A673 (cell line): ENCODE data around the gene EFNA5. TPM values are rescaled to one million over a fixed set of nuclear protein-coding genes. Genes with fewer than 3 reads are reported as not detected.

Source experiments
- BruUV-seq: library from RNA; stranded (reverse); fragments of 400-500 nt; replicated peaks from 2 replicates; lab custom pipeline; 2021; lab: Mats Ljungman, UMichigan
- CTCF ChIA-PET: fragments of 300-600 bp; sonication (Branson Sonifier 250); formaldehyde crosslinking; loops from one replicate; lab custom pipeline; 2022; ENCODE audit warnings: antibody characterized with exemption; lab: Charles Lee
- POLR2A ChIA-PET: fragments of 300-600 bp; sonication (Branson Sonifier 250); formaldehyde crosslinking; loops from one replicate; lab custom pipeline; 2022; ENCODE audit warnings: antibody characterized with exemption; ENCODE audit not compliant: low non-redundant PET; lab: Charles Lee
- DNase-seq: peaks from one replicate; pipeline ENCODE4 v3.0.0-alpha.2; 2015; ENCODE audit warnings: low spot score
- H3K27ac ChIP-seq: fragments of 200-600 bp; sonication (generic); 2 replicates; pipeline ENCODE4 v1.5.1; 2016; ENCODE audit warnings: mixed run types, low read depth, mild to moderate bottlenecking, mixed read lengths, antibody characterized with exemption, low read length; ENCODE audit not compliant: poor library complexity, severe bottlenecking
- H3K27me3 ChIP-seq: fragments of 200-600 bp; sonication (generic); replicated peaks from 2 replicates; pipeline ENCODE4 v1.6.1; 2017; ENCODE audit warnings: mixed run types, low read depth, mild to moderate bottlenecking, mixed read lengths, antibody characterized with exemption, low read length; ENCODE audit not compliant: insufficient read depth, poor library complexity
- H3K36me3 ChIP-seq: fragments of 200-600 bp; sonication (generic); 2 replicates; pipeline ENCODE4 v1.6.1; 2016; ENCODE audit warnings: mixed run types, mild to moderate bottlenecking, mixed read lengths, antibody characterized with exemption, low read length; ENCODE audit not compliant: insufficient read depth, poor library complexity, severe bottlenecking
- H3K4me1 ChIP-seq: fragments of 200-600 bp; sonication (generic); 2 replicates; pipeline ENCODE4 v1.6.1; 2017; ENCODE audit warnings: mixed run types, mild to moderate bottlenecking, mixed read lengths, antibody characterized with exemption, low read length; ENCODE audit not compliant: insufficient read depth, poor library complexity, severe bottlenecking
- H3K4me3 ChIP-seq: fragments of 200-600 bp; sonication (generic); 2 replicates; pipeline ENCODE4 v1.5.1; 2016; ENCODE audit warnings: low read depth, mixed run types, mild to moderate bottlenecking, mixed read lengths, low read length; ENCODE audit not compliant: poor library complexity, severe bottlenecking
- H3K9me3 ChIP-seq: fragments of 200-600 bp; sonication (generic); 2 replicates; pipeline ENCODE4 v1.6.1; 2016; ENCODE audit warnings: mixed run types, low read depth, mild to moderate bottlenecking, mixed read lengths, antibody characterized with exemption, low read length; ENCODE audit not compliant: poor library complexity, severe bottlenecking
- CTCF ChIP-seq: fragments of 300-800, 200-600 bp; sonication (generic); conservative IDR thresholded peaks from 2 replicates; pipeline ENCODE4 v1.5.1; 2017; ENCODE audit warnings: low read depth, mild to moderate bottlenecking, antibody characterized with exemption, low read length, moderate library complexity, mixed read lengths
- EZH2 ChIP-seq: fragments of 200-600 bp; sonication (generic); IDR thresholded peaks from 2 replicates; pipeline ENCODE4 v1.6.1; 2017; ENCODE audit warnings: borderline replicate concordance, low read depth, mild to moderate bottlenecking, mixed read lengths, antibody characterized with exemption, low read length; ENCODE audit not compliant: poor library complexity, severe bottlenecking
- intact Hi-C: fragments of 100-400 bp; cut with micrococcal nuclease; formaldehyde crosslinking; loops from one replicate; pipeline ENCODE4 v1.10.0; 2022; ENCODE audit not compliant: unreplicated experiment
- total RNA-seq: library from RNA; stranded (reverse); gene quantifications from 2 replicates; pipeline ENCODE4 v1.2.3, GENCODE V29; 2021

Gene EFNA5
- total RNA-seq, 1 experiment from 2014 or later = 16.7 TPM

- H3K4me3 ChIP-seq = no peak overlapping the region
- H3K27me3 ChIP-seq = no peaks in the 10 kb centered on the region
- TF ChIP-seq EZH2 = no peak
- no peak for TF ChIP-seq CTCF
- no peak for DNase-seq
- no peaks in the 10 kb centered on the region for H3K9me3 ChIP-seq
- intact Hi-C loops = no loop called here
- no peaks in the 10 kb centered on the region for H3K36me3 ChIP-seq
- ChIA-PET POLR2A (interaction anchor here (0.6 kb wide), 1 partner anchor 10 kb away, joined by 4 read pairs; no protein-coding TSS in a partner anchor), CTCF (no interaction called here)
- H3K4me1 ChIP-seq = peaks cover 11% of the 10 kb centered on the region
- no TSS peak for BruUV-seq
- no peak overlapping the region for H3K27ac ChIP-seq
Measured at GRCh38 chr5:107651325-107651724, 19.4 kb downstream of the EFNA5 start.

- Histone ChIP-seq H3K9me3 (no peaks in the 10 kb centered on the region), H3K4me1 (no peaks in the 10 kb centered on the region), H3K36me3 (no peaks in the 10 kb centered on the region), H3K27me3 (no peaks in the 10 kb centered on the region), H3K27ac (no peak overlapping the region), H3K4me3 (no peak overlapping the region)
- intact Hi-C loops = no loop called here
- POLR2A ChIA-PET = no interaction called here
- BruUV-seq = no TSS peak
- TF ChIP-seq CTCF (no peak), EZH2 (no peak)
- DNase-seq = no peak
- CTCF ChIA-PET = no interaction called here
Measured at GRCh38 chr5:107646418-107646817, 24.3 kb downstream of the EFNA5 start.

- H3K27ac ChIP-seq = no peak overlapping the region
- H3K9me3 ChIP-seq = no peaks in the 10 kb centered on the region
- no peaks in the 10 kb centered on the region for H3K27me3 ChIP-seq
- no peak for TF ChIP-seq EZH2
- H3K4me3 ChIP-seq = no peak overlapping the region
- CTCF ChIA-PET = no interaction called here
- POLR2A ChIA-PET = no interaction called here
- DNase-seq = no peak
- intact Hi-C loops = no loop called here
- peaks cover 16% of the 10 kb centered on the region for H3K4me1 ChIP-seq
- H3K36me3 ChIP-seq = no peaks in the 10 kb centered on the region
- no TSS peak for BruUV-seq
Measured at GRCh38 chr5:107640568-107640967, 30.2 kb downstream of the EFNA5 start.

DNA sequence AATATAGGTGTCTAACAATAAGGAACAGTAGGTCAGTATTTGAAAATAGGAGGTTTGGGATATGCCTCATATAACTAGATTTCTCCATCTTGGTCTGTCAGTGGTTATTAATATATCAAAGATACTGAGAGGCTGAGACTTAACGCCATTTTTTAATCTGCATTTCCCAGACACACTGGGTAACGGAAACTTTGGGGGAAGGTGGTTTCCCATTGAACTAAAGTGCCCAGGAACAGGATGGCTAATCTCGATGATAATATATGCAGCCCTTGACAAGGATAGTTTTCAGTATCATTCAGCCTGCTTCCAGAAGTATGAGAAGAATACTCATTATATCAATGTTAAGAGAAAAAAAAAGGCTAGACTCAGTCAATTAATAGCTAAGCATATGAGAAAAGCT lies 30.7 kb downstream of the EFNA5 start:
- Histone ChIP-seq H3K27ac (no peak overlapping the region), H3K36me3 (no peaks in the 10 kb centered on the region), H3K4me1 (peaks cover 20% of the 10 kb centered on the region), H3K4me3 (no peak overlapping the region), H3K27me3 (no peaks in the 10 kb centered on the region), H3K9me3 (no peaks in the 10 kb centered on the region)
- CTCF ChIA-PET = no interaction called here
- POLR2A ChIA-PET = no interaction called here
- no TSS peak for BruUV-seq
- no peak for DNase-seq
- TF ChIP-seq EZH2 (no peak), CTCF (no peak)
- intact Hi-C loops = no loop called here
